GM12864 (cell line): ENCODE results near the gene PRMT7.

Experiments used
- DNase-seq: peaks from one replicate; pipeline ENCODE4 v3.0.0-alpha.2; 2011; ENCODE audit warnings: low read depth
- H3K4me3 ChIP-seq: 2 replicates; pipeline ENCODE4 v1.5.1; 2011; ENCODE audit warnings: mild to moderate bottlenecking, low read depth, low read length, control low read depth
- TF ChIP-seq, protein P1 (sequence below): IDR thresholded peaks from 2 replicates; pipeline ENCODE4 v1.5.1; 2011; ENCODE audit warnings: low read depth, mild to moderate bottlenecking, moderate library complexity, low read length, control low read depth, inconsistent platforms; ENCODE audit errors: missing control alignments

The PRMT7 gene

DNA sequence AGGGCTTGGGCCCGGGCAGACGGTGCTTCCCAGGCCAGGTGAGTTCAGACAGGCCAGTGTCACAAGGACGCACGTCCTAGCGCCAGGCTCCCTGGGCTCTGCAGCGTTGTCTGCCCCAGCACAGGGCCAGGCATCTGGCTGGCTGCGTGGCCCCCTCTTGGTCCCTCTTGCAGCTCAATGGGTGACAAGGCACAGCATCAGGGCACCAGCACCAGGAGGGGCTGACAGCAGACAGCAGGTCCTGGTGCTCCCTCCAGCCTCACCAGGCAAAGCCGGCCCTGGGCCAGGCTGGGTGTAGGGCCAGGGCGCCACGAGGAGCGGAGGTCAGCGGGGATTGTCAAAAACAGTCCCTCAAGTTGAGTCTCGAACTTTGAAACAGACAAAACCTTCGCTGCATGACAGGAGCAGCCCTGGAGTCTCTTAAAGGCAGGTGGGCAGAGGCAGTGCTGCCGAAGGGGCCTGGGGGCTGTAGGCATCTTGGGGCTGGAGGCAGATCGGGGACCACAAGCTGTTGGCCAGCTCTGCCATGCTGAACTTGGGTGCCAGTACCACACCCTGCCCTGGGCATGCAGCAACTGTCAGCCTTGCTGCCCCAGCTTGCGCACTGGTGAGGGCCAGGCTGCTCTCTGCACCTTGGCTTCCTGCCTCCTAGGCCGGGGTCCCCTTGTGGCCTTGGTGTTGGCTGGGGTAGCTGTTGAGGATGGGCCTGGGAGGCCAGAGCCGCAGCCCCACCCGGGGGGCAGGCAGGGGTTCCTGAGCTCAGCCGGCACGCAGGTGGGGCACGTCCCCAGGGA, 48.8 kb downstream of the PRMT7 start:
- TF ChIP-seq, protein P1, sequence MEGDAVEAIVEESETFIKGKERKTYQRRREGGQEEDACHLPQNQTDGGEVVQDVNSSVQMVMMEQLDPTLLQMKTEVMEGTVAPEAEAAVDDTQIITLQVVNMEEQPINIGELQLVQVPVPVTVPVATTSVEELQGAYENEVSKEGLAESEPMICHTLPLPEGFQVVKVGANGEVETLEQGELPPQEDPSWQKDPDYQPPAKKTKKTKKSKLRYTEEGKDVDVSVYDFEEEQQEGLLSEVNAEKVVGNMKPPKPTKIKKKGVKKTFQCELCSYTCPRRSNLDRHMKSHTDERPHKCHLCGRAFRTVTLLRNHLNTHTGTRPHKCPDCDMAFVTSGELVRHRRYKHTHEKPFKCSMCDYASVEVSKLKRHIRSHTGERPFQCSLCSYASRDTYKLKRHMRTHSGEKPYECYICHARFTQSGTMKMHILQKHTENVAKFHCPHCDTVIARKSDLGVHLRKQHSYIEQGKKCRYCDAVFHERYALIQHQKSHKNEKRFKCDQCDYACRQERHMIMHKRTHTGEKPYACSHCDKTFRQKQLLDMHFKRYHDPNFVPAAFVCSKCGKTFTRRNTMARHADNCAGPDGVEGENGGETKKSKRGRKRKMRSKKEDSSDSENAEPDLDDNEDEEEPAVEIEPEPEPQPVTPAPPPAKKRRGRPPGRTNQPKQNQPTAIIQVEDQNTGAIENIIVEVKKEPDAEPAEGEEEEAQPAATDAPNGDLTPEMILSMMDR, result no peak
- DNase-seq, result no peak
- H3K4me3 ChIP-seq, result no peak overlapping the region

DNA sequence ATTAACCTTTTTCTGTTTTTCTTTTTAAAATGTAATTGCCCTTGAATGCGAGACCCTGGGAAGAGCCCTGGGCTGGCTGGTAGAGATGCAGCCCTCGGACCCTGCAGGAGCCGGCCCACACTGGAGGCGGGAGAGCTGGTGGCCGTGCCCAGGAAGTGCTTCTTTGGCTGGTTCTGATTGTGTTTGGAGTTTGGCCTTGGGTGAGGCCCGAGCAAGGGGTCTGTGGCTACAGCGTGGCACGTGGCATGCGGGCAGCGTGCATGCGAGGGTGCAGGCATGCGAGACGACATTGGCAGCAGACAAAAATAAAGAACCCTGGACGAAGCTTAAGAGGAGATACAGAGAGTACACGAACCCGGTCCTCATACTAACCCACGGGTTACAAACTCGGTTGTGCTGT, 49.7 kb downstream of the PRMT7 start:
- no peak overlapping the region for H3K4me3 ChIP-seq
- TF ChIP-seq, protein P1, result no peak
- DNase-seq, result no peak

DNA sequence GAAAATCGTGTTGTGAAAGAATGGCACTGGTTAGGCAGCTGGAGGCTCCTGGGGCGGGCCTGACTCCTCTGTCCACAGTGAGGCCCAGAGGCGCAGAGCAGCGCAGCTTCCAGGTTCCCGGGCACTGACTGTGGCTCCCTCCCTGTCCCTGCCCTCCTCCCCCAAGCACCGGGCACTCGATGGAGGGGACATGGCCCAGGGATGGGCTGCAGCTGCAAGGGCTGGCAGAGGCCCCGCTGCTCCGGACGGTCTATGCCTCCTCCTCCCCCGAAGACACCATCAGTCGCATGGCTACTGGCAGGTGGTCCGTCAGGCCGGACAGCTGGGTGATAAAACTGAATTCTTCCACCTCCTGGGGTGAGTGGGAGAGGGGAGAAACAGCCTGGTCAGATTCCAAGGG, 50.1 kb downstream of the PRMT7 start:
- TF ChIP-seq, protein P1, result no peak
- no peak overlapping the region for H3K4me3 ChIP-seq
- no peak for DNase-seq

DNA sequence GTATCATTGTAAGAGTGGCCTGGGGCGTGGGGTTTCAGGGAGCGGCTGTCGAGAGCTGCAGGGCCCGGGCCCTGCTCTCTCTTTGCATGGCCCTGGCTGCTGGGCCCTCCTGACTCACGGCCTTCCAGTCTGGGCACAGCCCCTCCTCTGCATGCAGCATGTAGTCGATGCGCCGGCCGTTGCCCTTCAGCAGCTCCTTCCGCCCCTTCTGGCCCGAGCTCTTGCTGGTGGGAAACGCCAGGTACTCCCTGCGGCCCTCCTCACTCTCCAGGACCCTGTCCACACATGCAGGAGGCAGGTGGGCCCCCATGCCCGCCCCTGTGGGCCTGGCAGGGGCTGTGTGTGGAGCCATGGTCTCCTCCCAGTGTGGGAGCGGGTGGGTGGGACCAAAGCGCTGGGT, 50.7 kb downstream of the PRMT7 start:
- TF ChIP-seq, protein P1, result no peak
- DNase-seq, result no peak
- H3K4me3 ChIP-seq, result no peak overlapping the region

DNA sequence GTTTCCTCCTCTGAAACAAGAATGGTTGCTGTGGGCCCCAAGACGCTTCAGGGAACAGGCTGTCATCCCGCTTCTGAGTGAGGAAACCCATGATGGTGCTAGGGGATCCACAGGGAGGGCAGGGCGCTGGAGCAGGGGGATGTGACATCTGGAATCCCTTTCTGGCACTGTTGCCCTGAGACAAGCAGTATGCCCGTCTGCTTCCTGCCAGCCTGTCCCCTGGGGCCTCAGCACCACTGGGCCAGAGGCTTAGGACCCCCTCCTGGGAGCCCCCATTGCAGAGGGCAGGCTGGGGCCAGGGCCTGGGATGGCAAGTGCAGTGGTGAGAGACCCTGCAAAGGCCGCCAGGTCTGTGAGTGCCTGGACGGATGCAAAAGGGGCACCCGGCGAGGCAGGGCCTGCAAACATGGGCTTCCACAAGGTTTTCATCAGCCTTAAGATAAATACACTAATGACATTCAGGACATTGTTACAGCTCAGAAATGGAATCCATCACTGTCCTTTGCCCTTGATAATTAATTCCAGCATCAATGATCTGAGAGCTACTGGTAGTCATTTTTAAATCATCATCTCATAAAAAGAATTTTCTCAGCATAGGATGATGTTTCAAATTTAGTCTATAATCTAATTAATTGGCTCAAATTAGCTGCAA, 51.6 kb downstream of the PRMT7 start:
- no peak for DNase-seq
- H3K4me3 ChIP-seq, result no peak overlapping the region
- TF ChIP-seq, protein P1, result no peak

DNA sequence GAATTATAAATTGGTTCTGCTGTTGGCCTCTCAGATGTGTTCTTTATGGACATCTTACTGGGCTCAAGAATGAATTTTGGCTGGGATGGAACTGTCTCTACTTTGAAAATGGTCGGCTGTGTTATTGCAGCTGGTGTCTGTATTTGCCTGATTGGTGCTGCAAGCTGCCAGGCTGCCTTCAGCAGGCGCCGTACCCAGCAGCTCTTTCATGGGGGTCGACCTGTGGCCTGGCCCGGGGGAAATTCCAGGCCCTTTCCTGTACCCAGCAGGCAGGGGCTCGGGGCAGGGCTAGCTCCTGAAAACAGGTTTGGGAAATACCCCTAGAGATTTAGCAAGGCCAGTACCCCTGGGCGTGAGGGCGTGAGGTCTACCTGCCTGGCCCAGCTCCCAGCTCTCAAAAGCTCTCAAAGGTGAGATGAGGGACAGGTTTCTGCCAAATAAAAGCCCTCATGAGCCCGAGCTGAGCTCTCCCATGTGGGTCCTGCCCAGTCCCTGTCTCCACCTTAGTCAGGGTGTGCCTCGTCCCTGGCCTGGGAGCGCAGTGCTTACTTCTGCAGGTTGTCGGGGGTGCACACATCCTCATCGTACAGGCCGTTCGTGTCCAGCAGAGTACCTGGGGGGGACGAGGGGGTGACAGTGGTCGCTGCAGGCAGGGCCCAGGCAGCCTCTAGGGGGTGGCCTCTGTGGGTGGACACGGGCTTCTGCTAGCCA, 52.3 kb downstream of the PRMT7 start:
- no peak for DNase-seq
- no peak overlapping the region for H3K4me3 ChIP-seq
- TF ChIP-seq, protein P1, result no peak
